Type B pancreatic cell (in vitro differentiated cells): ENCODE data around the gene CFAP221. TPM values are rescaled to one million over a fixed set of nuclear protein-coding genes. Genes with fewer than 3 reads are reported as not detected.

Experiments used
- DNase-seq: peaks from one replicate; pipeline ENCODE4 v3.0.0; 2021; ENCODE audit warnings: mixed read lengths; ENCODE audit not compliant: unreplicated experiment; ENCODE audit errors: extremely low spot score
- H3K27ac Mint-ChIP-seq: 2 replicates; pipeline ENCODE4 v1.8.0; 2021; ENCODE audit warnings: mild to moderate bottlenecking, mixed read lengths
- H3K27me3 Mint-ChIP-seq: 2 replicates; pipeline ENCODE4 v1.8.0; 2021; ENCODE audit warnings: mixed read lengths
- H3K36me3 Mint-ChIP-seq: 2 replicates; pipeline ENCODE4 v1.8.0; 2021; ENCODE audit warnings: mixed read lengths
- H3K4me1 Mint-ChIP-seq: one replicate; pipeline ENCODE4 v1.8.0; 2021; ENCODE audit warnings: mixed read lengths; ENCODE audit not compliant: unreplicated experiment
- H3K4me3 Mint-ChIP-seq: 2 replicates; pipeline ENCODE4 v1.8.0; 2021; ENCODE audit warnings: mild to moderate bottlenecking, mixed read lengths
- H3K9me3 Mint-ChIP-seq: 2 replicates; pipeline ENCODE4 v1.8.0; 2021; ENCODE audit warnings: mixed read lengths
- total RNA-seq: library from RNA; stranded (reverse); gene quantifications from 2 replicates; pipeline ENCODE4 v1.2.1, GENCODE V29; 2021; ENCODE audit warnings: low replicate concordance
- TF ChIP-seq, protein P1 (sequence below): fragments of 200-600 bp; sonication (generic); conservative IDR thresholded peaks from 2 replicates; pipeline ENCODE4 v1.5.0; 2021; ENCODE audit warnings: antibody characterized with exemption, mild to moderate bottlenecking

CFAP221 gene
- total RNA-seq, 1 donor from 2014 or later, result 4.8 TPM

DNA sequence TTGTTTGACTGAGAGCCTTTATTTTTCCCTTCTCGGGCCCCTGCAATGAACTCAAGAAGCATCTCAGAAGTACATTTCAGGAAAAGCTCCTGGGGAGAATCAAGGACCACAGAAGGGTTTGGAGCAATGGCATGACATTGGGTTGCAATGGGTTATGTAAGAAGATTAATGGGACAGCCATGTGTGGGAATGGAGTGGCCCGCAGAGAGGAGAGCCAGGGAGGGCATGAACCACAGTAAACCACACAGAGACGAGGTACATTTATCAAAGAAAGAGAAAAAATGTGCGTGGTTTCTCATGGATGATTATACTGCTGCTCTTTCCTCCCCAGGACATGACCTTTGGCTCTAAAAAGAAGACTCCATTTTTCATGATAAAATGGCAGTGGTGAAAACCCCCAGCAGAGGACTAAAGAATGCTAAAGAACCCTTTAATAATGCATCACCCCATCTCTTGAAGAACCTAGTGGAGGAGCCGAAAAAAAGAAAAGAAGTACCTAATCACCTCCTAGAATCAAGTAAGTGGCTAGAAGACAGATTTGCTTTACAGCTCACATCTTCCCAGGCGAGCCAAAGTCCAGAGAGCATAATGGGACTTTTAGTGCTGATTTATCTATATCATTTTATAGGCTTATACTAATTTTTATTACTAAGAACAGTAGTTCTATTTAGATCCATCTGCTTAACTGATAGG lies 1.7 kb downstream of the CFAP221 start:
- no peaks in the 10 kb centered on the region for H3K9me3 Mint-ChIP-seq
- H3K4me1 Mint-ChIP-seq, result peaks cover 25% of the 10 kb centered on the region
- TF ChIP-seq, protein P1, sequence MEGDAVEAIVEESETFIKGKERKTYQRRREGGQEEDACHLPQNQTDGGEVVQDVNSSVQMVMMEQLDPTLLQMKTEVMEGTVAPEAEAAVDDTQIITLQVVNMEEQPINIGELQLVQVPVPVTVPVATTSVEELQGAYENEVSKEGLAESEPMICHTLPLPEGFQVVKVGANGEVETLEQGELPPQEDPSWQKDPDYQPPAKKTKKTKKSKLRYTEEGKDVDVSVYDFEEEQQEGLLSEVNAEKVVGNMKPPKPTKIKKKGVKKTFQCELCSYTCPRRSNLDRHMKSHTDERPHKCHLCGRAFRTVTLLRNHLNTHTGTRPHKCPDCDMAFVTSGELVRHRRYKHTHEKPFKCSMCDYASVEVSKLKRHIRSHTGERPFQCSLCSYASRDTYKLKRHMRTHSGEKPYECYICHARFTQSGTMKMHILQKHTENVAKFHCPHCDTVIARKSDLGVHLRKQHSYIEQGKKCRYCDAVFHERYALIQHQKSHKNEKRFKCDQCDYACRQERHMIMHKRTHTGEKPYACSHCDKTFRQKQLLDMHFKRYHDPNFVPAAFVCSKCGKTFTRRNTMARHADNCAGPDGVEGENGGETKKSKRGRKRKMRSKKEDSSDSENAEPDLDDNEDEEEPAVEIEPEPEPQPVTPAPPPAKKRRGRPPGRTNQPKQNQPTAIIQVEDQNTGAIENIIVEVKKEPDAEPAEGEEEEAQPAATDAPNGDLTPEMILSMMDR, result no peak
- peaks cover 7% of the 10 kb centered on the region for H3K27me3 Mint-ChIP-seq
- H3K4me3 Mint-ChIP-seq, result peak overlapping the region; percentile 46
- DNase-seq, result no peak
- H3K36me3 Mint-ChIP-seq, result peaks cover 3% of the 10 kb centered on the region
- peak overlapping the region; percentile 15 for H3K27ac Mint-ChIP-seq

DNA sequence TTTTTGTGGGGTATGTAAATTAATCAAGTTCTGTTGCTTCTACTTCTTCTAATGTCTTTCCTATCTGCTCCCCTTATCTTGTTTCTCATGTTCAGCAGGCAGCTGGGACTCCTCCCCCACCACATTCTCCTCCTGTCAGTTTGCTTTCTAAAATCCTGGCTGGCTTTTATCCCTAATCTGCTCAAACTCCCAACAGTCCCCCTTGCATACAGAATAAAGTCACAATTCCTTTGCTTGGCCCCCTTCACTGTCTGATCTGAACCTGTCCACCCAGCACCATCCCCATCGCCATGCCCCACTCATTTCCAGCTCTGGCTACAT lies 2.2 kb downstream of the CFAP221 start:
- Mint-ChIP-seq H3K27ac (peak overlapping the region; percentile 30), H3K4me1 (peaks cover 25% of the 10 kb centered on the region), H3K4me3 (peak overlapping the region; percentile 46), H3K9me3 (no peaks in the 10 kb centered on the region), H3K36me3 (peaks cover 3% of the 10 kb centered on the region), H3K27me3 (peaks cover 7% of the 10 kb centered on the region)
- no peak for DNase-seq
- TF ChIP-seq, protein P1, result no peak

DNA sequence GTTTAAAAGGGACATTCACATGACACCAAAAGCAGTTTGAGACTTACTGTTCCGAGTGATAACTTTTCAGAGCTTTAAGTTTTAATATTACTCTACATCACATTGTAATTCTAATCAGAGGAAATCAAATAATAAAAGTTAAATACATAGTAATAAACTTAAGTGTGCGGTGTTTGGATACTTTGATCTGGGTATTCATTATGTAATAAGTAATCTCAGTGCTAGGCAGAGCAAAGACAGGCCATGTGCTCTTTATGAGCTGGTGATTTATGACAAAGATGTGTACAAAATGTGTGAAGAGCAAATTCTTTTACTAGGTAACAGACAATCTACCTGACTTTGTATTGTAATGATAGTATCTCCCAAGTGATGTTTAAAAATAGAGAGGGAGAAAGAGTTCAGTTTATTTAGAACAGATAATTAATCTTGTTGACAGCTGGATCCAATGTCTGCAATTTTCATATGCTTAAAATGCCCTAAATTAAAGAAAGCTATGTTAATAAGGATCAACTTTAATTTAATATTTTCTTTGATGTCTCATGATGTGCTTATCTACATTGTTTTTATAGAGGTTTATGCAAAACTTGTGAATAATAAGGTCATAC lies 4.4 kb downstream of the CFAP221 start:
- peaks cover 8% of the 10 kb centered on the region for H3K27me3 Mint-ChIP-seq
- no peak for DNase-seq
- H3K4me1 Mint-ChIP-seq, result peaks cover 31% of the 10 kb centered on the region
- H3K27ac Mint-ChIP-seq, result no peak overlapping the region
- H3K9me3 Mint-ChIP-seq, result no peaks in the 10 kb centered on the region
- peaks cover 6% of the 10 kb centered on the region for H3K36me3 Mint-ChIP-seq
- TF ChIP-seq, protein P1, result no peak
- no peak overlapping the region for H3K4me3 Mint-ChIP-seq

DNA sequence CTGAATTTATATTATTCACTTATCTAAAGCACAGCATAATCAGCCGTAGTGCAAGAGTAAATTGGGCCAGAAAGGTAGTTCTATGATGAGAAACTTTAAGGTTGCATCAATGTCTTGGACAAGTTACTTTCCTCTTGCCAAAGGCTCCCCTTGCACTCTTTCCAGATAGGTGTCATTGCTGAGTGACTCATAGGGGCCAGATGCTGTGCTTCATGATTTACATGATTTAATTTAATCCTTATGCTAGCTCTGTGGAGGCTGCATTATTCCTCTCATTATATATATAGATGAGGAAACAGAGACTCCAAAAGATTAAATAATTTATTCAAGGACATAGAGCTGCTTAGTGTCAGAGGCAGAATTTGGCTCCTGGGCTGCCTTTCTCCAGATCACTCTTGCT lies 5.0 kb downstream of the CFAP221 start:
- Mint-ChIP-seq H3K4me3 (no peak overlapping the region), H3K4me1 (peaks cover 31% of the 10 kb centered on the region), H3K9me3 (no peaks in the 10 kb centered on the region), H3K36me3 (peaks cover 6% of the 10 kb centered on the region), H3K27me3 (peaks cover 8% of the 10 kb centered on the region), H3K27ac (no peak overlapping the region)
- TF ChIP-seq, protein P1, result no peak
- no peak for DNase-seq

DNA sequence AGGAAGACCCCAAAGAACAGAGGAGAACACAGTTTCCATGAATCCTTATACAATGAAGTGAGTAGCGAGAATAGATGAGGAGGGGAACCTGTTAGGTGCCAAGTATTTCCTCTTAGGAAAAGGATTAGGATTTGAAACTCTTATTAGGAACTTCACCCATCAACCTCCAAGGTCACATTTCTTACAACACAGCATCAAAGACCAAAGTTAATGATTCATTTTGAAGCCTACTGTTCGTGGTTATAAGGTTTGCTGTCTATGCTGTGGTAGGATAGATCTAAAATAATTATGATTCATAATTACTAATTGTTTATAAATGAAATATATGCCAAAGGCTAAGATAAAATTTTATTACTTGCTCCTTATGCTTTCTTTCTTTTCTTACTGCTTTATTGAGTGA lies 6.1 kb downstream of the CFAP221 start:
- Mint-ChIP-seq H3K27ac (no peak overlapping the region), H3K4me3 (no peak overlapping the region), H3K36me3 (peaks cover 6% of the 10 kb centered on the region), H3K9me3 (no peaks in the 10 kb centered on the region), H3K27me3 (peaks cover 3% of the 10 kb centered on the region), H3K4me1 (peaks cover 26% of the 10 kb centered on the region)
- TF ChIP-seq, protein P1, result no peak
- no peak for DNase-seq
